ENCODE results near the gene HOXB8. TPM values are rescaled to one million over a fixed set of nuclear protein-coding genes. Genes with fewer than 3 reads are reported as not detected.

The HOXB8 gene
- total RNA-seq, 1 experiment from 2014 or later, result 0.70 TPM

- no peaks in the 10 kb centered on the region for H3K4me1 ChIP-seq (replicated peaks; ENCODE audit: insufficient read depth)
- H3K4me2 ChIP-seq, result no peak within 1 kb of the TSS
- no peak for DNase-seq
- H3K79me2 ChIP-seq (ENCODE audit: low read depth), result peaks cover 17% of the 10 kb centered on the region
- intact Hi-C loops (cut with micrococcal nuclease; ENCODE audit: unreplicated experiment), result no loop called here
- no peaks in the 10 kb centered on the region for H3K9me2 ChIP-seq (ENCODE audit: insufficient read depth)
- H3K4me3 ChIP-seq, result no peak within 1 kb of the TSS
- H3K27me3 ChIP-seq (ENCODE audit: insufficient read depth, low read depth), result no peaks in the 10 kb centered on the region
- ChIA-PET POLR2A (ENCODE audit: unreplicated experiment) (interaction anchor here (0.7 kb wide), 1 partner anchor 410 kb away, joined by 3 read pairs; no protein-coding TSS in a partner anchor), CTCF (no interaction called here)
- H3K27ac ChIP-seq, result no peak within 1 kb of the TSS
- TF ChIP-seq, protein P1, sequence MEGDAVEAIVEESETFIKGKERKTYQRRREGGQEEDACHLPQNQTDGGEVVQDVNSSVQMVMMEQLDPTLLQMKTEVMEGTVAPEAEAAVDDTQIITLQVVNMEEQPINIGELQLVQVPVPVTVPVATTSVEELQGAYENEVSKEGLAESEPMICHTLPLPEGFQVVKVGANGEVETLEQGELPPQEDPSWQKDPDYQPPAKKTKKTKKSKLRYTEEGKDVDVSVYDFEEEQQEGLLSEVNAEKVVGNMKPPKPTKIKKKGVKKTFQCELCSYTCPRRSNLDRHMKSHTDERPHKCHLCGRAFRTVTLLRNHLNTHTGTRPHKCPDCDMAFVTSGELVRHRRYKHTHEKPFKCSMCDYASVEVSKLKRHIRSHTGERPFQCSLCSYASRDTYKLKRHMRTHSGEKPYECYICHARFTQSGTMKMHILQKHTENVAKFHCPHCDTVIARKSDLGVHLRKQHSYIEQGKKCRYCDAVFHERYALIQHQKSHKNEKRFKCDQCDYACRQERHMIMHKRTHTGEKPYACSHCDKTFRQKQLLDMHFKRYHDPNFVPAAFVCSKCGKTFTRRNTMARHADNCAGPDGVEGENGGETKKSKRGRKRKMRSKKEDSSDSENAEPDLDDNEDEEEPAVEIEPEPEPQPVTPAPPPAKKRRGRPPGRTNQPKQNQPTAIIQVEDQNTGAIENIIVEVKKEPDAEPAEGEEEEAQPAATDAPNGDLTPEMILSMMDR (conservative IDR thresholded peaks at IDR 0.05), result no peak
- no peak for TF ChIP-seq EZH2 (IDR thresholded peaks at IDR 0.05; ENCODE audit: low read depth)
- H3F3A ChIP-seq (ENCODE audit: insufficient read depth, low read depth), result peaks cover 5% of the 10 kb centered on the region; the same call in 1 of the 2 replicates
- peaks cover 7% of the 10 kb centered on the region for H3K36me3 ChIP-seq (ENCODE audit: low read depth)
- BruUV-seq (replicated peaks), result no TSS peak
- no peak within 1 kb of the TSS for H2AFZ ChIP-seq
- no peaks in the 10 kb centered on the region for H3K9me3 ChIP-seq (ENCODE audit: insufficient read depth, low read depth)
- H4K20me1 ChIP-seq (ENCODE audit: insufficient read depth), result no peaks in the 10 kb centered on the region; the same call in none of the 2 replicates
Measured at GRCh38 chr17:48593126-48593829, 21.8 kb downstream of the HOXB8 start, which contains the start of gene HOXB5. HOXB5 (minus strand) TSS chr17:48593779; CDS start chr17:48593682, 97 bp downstream.

DNA sequence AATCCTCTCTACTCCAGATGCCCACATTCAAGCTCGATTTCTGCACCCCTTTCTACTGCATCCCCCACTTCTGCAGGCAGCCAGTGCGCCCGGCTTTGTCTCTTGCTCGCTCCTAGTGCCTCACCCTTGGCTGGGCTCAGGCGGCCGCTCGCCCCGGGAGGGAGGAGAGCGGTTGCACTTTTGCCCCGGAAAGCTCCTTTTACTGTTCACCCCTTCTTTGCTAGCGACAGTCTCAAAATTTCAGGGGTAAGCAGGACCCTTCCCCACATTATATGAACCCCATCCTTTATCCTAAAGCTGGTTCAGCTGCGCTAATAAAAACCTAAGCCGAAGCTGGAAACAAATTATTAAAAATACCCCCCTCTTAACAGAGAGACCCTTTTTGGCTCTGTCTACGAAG lies 22.5 kb downstream of the HOXB8 start:
- DNase-seq, result no peak
- Histone ChIP-seq H3K9me2 (ENCODE audit: insufficient read depth) (no peaks in the 10 kb centered on the region), H4K20me1 (ENCODE audit: insufficient read depth) (no peaks in the 10 kb centered on the region; the same call in 1 of the 2 replicates), H2AFZ (no peak overlapping the region), H3K79me2 (ENCODE audit: low read depth) (peaks cover 10% of the 10 kb centered on the region), H3K27ac (no peak overlapping the region), H3K4me3 (no peak overlapping the region), H3K4me1 (replicated peaks; ENCODE audit: insufficient read depth) (peaks cover 3% of the 10 kb centered on the region), H3K36me3 (ENCODE audit: low read depth) (peaks cover 7% of the 10 kb centered on the region), H3K27me3 (ENCODE audit: insufficient read depth, low read depth) (no peaks in the 10 kb centered on the region), H3F3A (ENCODE audit: insufficient read depth, low read depth) (peaks cover 10% of the 10 kb centered on the region; the same call in 1 of the 2 replicates), H3K4me2 (no peak overlapping the region), H3K9me3 (ENCODE audit: insufficient read depth, low read depth) (no peaks in the 10 kb centered on the region)
- no TSS peak for BruUV-seq (replicated peaks)
- intact Hi-C loops (cut with micrococcal nuclease; ENCODE audit: unreplicated experiment), result no loop called here
- CTCF ChIA-PET, result no interaction called here
- TF ChIP-seq, protein P1 (conservative IDR thresholded peaks at IDR 0.05), result no peak
- TF ChIP-seq EZH2 (IDR thresholded peaks at IDR 0.05; ENCODE audit: low read depth), result no peak
- POLR2A ChIA-PET (ENCODE audit: unreplicated experiment), result no interaction called here

DNA sequence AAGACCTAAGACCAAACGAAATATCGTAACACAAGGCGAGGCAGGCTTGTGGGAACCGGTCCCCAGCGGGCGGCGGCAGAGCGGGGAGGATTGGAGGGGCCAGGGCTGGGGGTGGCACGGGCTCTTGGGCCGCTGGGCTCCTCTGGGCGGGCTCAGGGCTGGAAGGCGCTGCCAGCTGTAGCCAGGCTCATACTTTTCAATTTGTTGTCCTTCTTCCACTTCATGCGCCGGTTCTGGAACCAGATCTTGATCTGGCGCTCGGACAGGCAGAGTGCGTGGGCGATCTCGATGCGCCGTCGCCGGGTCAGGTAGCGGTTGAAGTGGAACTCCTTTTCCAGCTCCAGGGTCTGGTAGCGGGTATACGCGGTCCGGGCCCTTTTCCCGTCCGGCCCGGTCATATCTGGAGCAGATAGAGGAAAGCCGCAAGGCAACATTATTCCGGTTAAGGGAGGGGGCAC lies 23.0 kb downstream of the HOXB8 start:
- Histone ChIP-seq H3K4me2 (no peak overlapping the region), H3K9me2 (ENCODE audit: insufficient read depth) (no peaks in the 10 kb centered on the region)

More for the DNA sequence above, 23.0 kb downstream of the HOXB8 start:
- Histone ChIP-seq H3K27me3 (ENCODE audit: insufficient read depth, low read depth) (no peaks in the 10 kb centered on the region), H3K36me3 (ENCODE audit: low read depth) (peaks cover 7% of the 10 kb centered on the region), H4K20me1 (ENCODE audit: insufficient read depth) (no peaks in the 10 kb centered on the region; the same call in 1 of the 2 replicates), H3K9me3 (ENCODE audit: insufficient read depth, low read depth) (no peaks in the 10 kb centered on the region), H2AFZ (no peak overlapping the region), H3K4me3 (no peak overlapping the region), H3K79me2 (ENCODE audit: low read depth) (peaks cover 5% of the 10 kb centered on the region), H3F3A (ENCODE audit: insufficient read depth, low read depth) (peaks cover 13% of the 10 kb centered on the region; the same call in 1 of the 2 replicates), H3K4me1 (replicated peaks; ENCODE audit: insufficient read depth) (peaks cover 7% of the 10 kb centered on the region), H3K27ac (no peak overlapping the region)
- CTCF ChIA-PET, result no interaction called here
- POLR2A ChIA-PET (ENCODE audit: unreplicated experiment), result no interaction called here
- intact Hi-C loops (cut with micrococcal nuclease; ENCODE audit: unreplicated experiment), result no loop called here
- no peak for DNase-seq
- no peak for TF ChIP-seq EZH2 (IDR thresholded peaks at IDR 0.05; ENCODE audit: low read depth)
- TF ChIP-seq, protein P1 (conservative IDR thresholded peaks at IDR 0.05), result no peak
- no TSS peak for BruUV-seq (replicated peaks)
